ENCODE measurements around the gene MYCBP.
A peak's percentile ranks its signal among the peaks of the same experiment; 100 is the strongest.

The MYCBP gene

GRCh38 chr1:38888423-38889333, 15.5 kb upstream of the MYCBP start:
- H3K27ac Mint-ChIP-seq, result no peak overlapping the region
- ATAC-seq (no peak), DNase-seq (ENCODE audit: low spot score in 2 of 2) (no peak)
- no peak overlapping the region for H3K4me3 Mint-ChIP-seq
- H3K36me3 Mint-ChIP-seq, result no peaks in the 10 kb centered on the region
- no peaks in the 10 kb centered on the region for H3K9me3 Mint-ChIP-seq
- H3K4me1 Mint-ChIP-seq, result no peaks in the 10 kb centered on the region

- no peaks in the 10 kb centered on the region for H3K4me1 Mint-ChIP-seq
- no peaks in the 10 kb centered on the region for H3K9me3 Mint-ChIP-seq
- H3K36me3 Mint-ChIP-seq, result no peaks in the 10 kb centered on the region
- no peak overlapping the region for H3K27ac Mint-ChIP-seq
- DNase-seq (ENCODE audit: low spot score in 2 of 2) (no peak), ATAC-seq (no peak)
- H3K4me3 Mint-ChIP-seq, result no peak overlapping the region
Observed at GRCh38 chr1:38885092-38885491, 11.9 kb upstream of the MYCBP start.

DNA sequence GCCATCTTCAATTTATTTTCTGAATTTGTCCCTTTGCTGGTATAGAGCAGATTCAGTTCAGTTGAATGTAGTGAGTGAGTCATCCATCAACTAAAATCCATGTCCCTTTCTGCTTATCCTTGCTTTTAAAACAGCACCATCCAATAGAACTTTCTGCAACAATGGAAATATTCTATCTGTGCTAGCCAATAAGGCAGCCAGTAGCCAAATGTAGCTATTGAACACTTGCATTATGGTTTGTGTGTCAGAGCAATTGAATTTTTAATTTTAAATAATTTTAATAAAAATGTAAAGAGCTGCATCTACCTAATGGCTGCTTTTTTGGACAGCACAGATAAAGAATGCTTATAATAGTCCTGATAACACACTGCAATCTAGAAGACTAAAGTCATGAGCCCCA, 8.3 kb upstream of the MYCBP start, which contains the start of gene GJA9:
TSS of gene GJA9 (minus strand) at position 101 of the 400 bp plus-strand sequence. CDS start 5,489 bp downstream, outside the sequence.
- Mint-ChIP-seq H3K27ac (no peak within 1 kb of the TSS), H3K4me1 (no peaks in the 10 kb centered on the region), H3K9me3 (no peaks in the 10 kb centered on the region), H3K4me3 (no peak within 1 kb of the TSS), H3K36me3 (no peaks in the 10 kb centered on the region)
- DNase-seq (ENCODE audit: low spot score in 2 of 2), result no peak
- no peak for ATAC-seq

DNA sequence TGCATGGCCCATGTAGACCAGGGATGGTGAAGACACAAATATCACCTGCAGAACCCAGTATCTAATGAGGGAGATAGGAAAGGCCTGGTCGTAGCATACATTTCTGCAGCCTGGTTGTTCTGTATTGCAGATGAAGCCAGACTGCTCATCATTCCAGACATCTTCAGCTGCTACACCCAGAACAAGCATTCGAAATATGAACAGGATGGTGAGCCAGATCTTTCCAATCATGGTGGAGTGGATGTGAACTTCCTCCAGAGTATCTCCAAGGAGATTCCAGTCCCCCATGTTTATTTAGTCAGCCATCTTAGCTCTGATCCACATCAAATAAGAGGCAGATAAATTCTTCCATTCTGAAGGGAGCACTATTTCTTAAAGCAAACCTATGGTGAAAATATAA, 2.7 kb upstream of the MYCBP start:
- Mint-ChIP-seq H3K9me3 (no peaks in the 10 kb centered on the region), H3K27ac (no peak overlapping the region), H3K4me1 (peaks cover 27% of the 10 kb centered on the region), H3K36me3 (peaks cover 21% of the 10 kb centered on the region), H3K4me3 (no peak overlapping the region)
- no peak for DNase-seq (ENCODE audit: low spot score in 2 of 2)
- ATAC-seq, result no peak

DNA sequence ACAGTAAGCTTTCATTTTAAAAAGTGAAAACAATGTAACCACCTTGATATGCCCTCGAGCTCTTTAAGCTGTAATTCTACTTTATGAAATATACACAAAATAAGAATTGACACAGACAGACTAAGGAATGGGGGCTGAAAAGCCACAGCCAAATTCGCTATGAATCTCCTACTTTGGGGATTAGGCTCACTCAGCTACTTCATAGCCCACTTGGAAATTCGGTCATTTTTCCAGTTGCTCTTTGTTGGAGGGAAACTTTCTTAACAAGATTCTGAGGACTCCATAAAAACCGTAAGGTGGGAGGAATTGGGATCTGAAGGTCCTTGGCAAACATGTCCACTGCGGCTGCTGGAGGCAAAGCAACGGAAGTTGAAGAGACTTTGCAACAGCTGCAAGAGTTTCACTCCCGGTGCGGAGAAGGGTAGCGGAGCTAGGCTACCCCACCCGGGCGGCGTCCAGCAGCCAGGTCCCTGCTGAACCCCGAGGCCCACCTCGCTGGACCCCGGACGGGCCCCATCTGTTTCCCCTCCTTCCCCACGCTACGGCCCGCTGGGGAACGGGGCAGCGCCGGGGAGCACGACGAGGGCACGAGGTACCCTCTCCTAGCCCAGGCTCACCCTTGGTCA, 634 bp downstream of the MYCBP start:
- peak overlapping the region; percentile 76 for H3K27ac Mint-ChIP-seq
- DNase-seq (ENCODE audit: low spot score in 2 of 2) (peak in 1 of 2 donors; percentile 24), ATAC-seq (peak; percentile 46)
- H3K9me3 Mint-ChIP-seq, result no peaks in the 10 kb centered on the region
- H3K4me1 Mint-ChIP-seq, result peaks cover 36% of the 10 kb centered on the region
- peak overlapping the region; percentile 81 for H3K4me3 Mint-ChIP-seq
- peaks cover 51% of the 10 kb centered on the region for H3K36me3 Mint-ChIP-seq

GRCh38 chr1:38870996-38871395, 2.2 kb downstream of the MYCBP start:
- no peak overlapping the region for H3K27ac Mint-ChIP-seq
- H3K4me1 Mint-ChIP-seq, result peaks cover 37% of the 10 kb centered on the region
- DNase-seq (ENCODE audit: low spot score in 2 of 2), result no peak
- ATAC-seq, result no peak
- H3K9me3 Mint-ChIP-seq, result no peaks in the 10 kb centered on the region
- peaks cover 66% of the 10 kb centered on the region for H3K36me3 Mint-ChIP-seq
- peak overlapping the region; percentile 81 for H3K4me3 Mint-ChIP-seq

DNA sequence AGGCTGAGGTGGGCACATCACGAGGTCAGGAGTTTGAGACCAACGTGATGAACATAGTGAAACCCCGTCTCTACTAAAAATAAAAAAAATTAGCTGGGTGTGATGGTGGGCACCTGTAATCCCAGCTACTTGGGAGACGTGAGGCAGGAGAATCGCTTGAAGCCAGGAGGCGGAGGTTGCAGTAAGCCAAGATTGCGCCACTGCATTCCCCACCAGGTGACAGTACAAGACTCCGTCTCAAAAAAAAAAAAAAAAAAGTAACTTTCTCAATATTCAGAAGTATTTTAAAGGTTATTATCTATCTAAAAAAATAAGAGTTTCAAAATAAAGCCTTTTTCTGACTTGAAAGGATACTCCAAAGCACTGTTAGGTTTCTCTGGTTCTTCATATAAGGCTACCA, 5.9 kb downstream of the MYCBP start:
- peaks cover 24% of the 10 kb centered on the region for H3K4me1 Mint-ChIP-seq
- H3K9me3 Mint-ChIP-seq, result no peaks in the 10 kb centered on the region
- H3K4me3 Mint-ChIP-seq, result no peak overlapping the region
- H3K36me3 Mint-ChIP-seq, result peaks cover 78% of the 10 kb centered on the region
- DNase-seq (ENCODE audit: low spot score in 2 of 2) (no peak), ATAC-seq (no peak)
- no peak overlapping the region for H3K27ac Mint-ChIP-seq

- Mint-ChIP-seq H3K4me1 (peaks cover 22% of the 10 kb centered on the region), H3K4me3 (no peak overlapping the region), H3K9me3 (no peaks in the 10 kb centered on the region), H3K27ac (no peak overlapping the region), H3K36me3 (peaks cover 67% of the 10 kb centered on the region)
- no peak for DNase-seq (ENCODE audit: low spot score in 2 of 2)
- no peak for ATAC-seq
Observed at GRCh38 chr1:38865112-38865715, 7.9 kb downstream of the MYCBP start.

DNA sequence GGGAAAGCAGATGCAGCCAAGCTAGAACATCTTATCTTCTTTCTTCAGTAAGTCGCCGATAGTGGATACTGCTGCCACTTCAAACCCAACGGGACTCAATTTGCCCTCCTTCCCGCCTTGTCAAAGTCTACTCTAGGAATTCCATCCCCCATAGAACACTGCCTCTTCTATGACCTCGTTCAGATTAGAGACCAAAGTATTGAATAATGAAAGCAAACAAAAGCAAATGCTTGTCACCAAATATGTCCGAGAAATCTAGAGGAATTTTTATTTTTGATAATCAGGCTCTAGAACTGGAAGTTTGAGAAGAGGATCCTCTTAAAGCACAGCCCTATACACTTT, 12.7 kb downstream of the MYCBP start:
- Mint-ChIP-seq H3K9me3 (no peaks in the 10 kb centered on the region), H3K27ac (peak overlapping the region; percentile 82), H3K36me3 (peaks cover 53% of the 10 kb centered on the region), H3K4me1 (peaks cover 36% of the 10 kb centered on the region), H3K4me3 (peak overlapping the region; percentile 83)
- ATAC-seq (no peak), DNase-seq (ENCODE audit: low spot score in 2 of 2) (no peak)

GRCh38 chr1:38859561-38860453, 13.3 kb downstream of the MYCBP start, which contains the start of gene RRAGC:
RRAGC (minus strand) TSS chr1:38859772; CDS start chr1:38859646, 126 bp downstream.
- peak within 1 kb of the TSS; percentile 83 for H3K4me3 Mint-ChIP-seq
- peak within 1 kb of the TSS; percentile 82 for H3K27ac Mint-ChIP-seq
- ATAC-seq (peak; percentile 97), DNase-seq (ENCODE audit: low spot score in 2 of 2) (peak; percentile 96 to 99)
- peaks cover 53% of the 10 kb centered on the region for H3K36me3 Mint-ChIP-seq
- H3K9me3 Mint-ChIP-seq, result no peaks in the 10 kb centered on the region
- H3K4me1 Mint-ChIP-seq, result peaks cover 42% of the 10 kb centered on the region

GRCh38 chr1:38858833-38859560, 14.2 kb downstream of the MYCBP start:
- H3K9me3 Mint-ChIP-seq, result no peaks in the 10 kb centered on the region
- peaks cover 55% of the 10 kb centered on the region for H3K36me3 Mint-ChIP-seq
- peak; percentile 52 for ATAC-seq
- H3K4me1 Mint-ChIP-seq, result peaks cover 45% of the 10 kb centered on the region
- H3K4me3 Mint-ChIP-seq, result peak overlapping the region; percentile 83
- DNase-seq (ENCODE audit: low spot score in 2 of 2), result peak; percentile 43 to 87
- H3K27ac Mint-ChIP-seq, result peak overlapping the region; percentile 82

- H3K36me3 Mint-ChIP-seq, result peaks cover 100% of the 10 kb centered on the region
- peak overlapping the region; percentile 55 for H3K4me3 Mint-ChIP-seq
- peaks cover 44% of the 10 kb centered on the region for H3K4me1 Mint-ChIP-seq
- ATAC-seq, result peak; percentile 97
- H3K9me3 Mint-ChIP-seq, result no peaks in the 10 kb centered on the region
- no peak for DNase-seq (ENCODE audit: low spot score in 2 of 2)
- H3K27ac Mint-ChIP-seq, result peak overlapping the region; percentile 68
Observed at GRCh38 chr1:38852780-38853179, 20.4 kb downstream of the MYCBP start.

DNA sequence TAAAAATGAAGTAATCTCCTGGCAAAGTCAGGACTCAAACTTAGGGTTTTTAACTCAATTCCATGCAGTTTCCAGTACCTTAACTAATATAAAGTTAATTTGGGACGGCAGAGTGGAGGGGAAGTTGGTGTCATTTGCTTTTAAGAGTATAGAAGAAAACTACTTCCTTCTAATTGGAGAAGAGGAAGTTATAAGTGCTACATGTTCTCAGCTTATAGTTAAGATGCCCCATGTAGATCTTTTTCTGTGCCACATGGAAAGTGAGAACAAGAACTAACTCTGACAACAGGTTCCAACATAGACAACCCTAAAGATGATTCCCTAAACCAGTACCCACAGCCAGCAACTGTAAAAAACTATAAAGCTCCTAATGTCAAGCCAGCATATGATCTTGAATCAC, 25.1 kb downstream of the MYCBP start:
- Mint-ChIP-seq H3K4me3 (no peak overlapping the region), H3K9me3 (peaks cover 3% of the 10 kb centered on the region), H3K27ac (no peak overlapping the region), H3K36me3 (peaks cover 100% of the 10 kb centered on the region), H3K4me1 (peaks cover 24% of the 10 kb centered on the region)
- ATAC-seq (no peak), DNase-seq (ENCODE audit: low spot score in 2 of 2) (no peak)

DNA sequence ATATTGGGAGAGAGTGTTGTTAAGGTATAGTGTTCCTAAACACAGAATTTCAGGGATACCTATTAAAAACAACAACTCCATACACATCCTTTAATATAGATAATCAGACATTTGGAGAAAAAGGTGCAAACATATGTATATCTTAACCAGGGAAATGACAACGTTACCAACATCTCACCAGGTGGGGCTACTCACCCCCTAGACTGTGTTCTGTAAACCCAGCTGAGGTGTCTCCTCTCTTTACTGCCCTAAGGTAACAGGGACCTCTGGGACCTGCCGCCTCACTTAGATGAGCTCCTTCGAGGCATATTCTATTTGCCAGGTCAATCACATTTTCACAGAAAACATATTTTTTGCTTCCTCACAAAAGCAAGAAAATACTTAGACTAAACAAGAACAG, 26.9 kb downstream of the MYCBP start:
- Mint-ChIP-seq H3K9me3 (peaks cover 3% of the 10 kb centered on the region), H3K4me3 (no peak overlapping the region), H3K4me1 (peaks cover 8% of the 10 kb centered on the region), H3K36me3 (peaks cover 100% of the 10 kb centered on the region), H3K27ac (no peak overlapping the region)
- DNase-seq (ENCODE audit: low spot score in 2 of 2) (no peak), ATAC-seq (no peak)
